Posterior cingulate gyrus (tissue), 11 donors: ENCODE data around the gene PDLIM5.
"Not testable (repeated sequence)": the region's sequence is repeated elsewhere in the genome, so short reads cannot be mapped to it uniquely, and the experiment has no call there.

Source experiments
- DNase-seq, 10 donors: peaks; one replicate each; pipeline versions ENCODE4 v3.0.0 to v3.0.0-alpha.2; 2020 to 2021; ENCODE audit warnings: mixed read lengths in 3 of 10
- intact Hi-C: fragments of 100-400 bp; cut with DNase I; formaldehyde crosslinking; loops from one replicate; pipeline ENCODE4 v1.15.1; 2023

PDLIM5 gene

GRCh38 chr4:94634271-94634670 lies 182.5 kb downstream of the PDLIM5 start:
- no peak for DNase-seq
- intact Hi-C loops, result no loop called here

- intact Hi-C loops, result no loop called here
- no peak for DNase-seq
Observed at GRCh38 chr4:94635177-94635576, 183.4 kb downstream of the PDLIM5 start.

- intact Hi-C loops, result no loop called here
- DNase-seq, result no peak
Observed at GRCh38 chr4:94636004-94636403, 184.3 kb downstream of the PDLIM5 start.

- intact Hi-C loops, result no loop called here
- DNase-seq, result no peak
Observed at GRCh38 chr4:94639298-94639697, 187.6 kb downstream of the PDLIM5 start.

- DNase-seq, result no peak
- intact Hi-C loops, result no loop called here
Observed at GRCh38 chr4:94640151-94640550, 188.4 kb downstream of the PDLIM5 start.

- intact Hi-C loops, result no loop called here
- no peak for DNase-seq
Observed at GRCh38 chr4:94641702-94642560, 190.2 kb downstream of the PDLIM5 start.

GRCh38 chr4:94642561-94642866 lies 190.8 kb downstream of the PDLIM5 start:
- DNase-seq, result no peak
- intact Hi-C loops, result no loop called here

- DNase-seq, result no peak
- intact Hi-C loops, result no loop called here
Observed at GRCh38 chr4:94648699-94649098, 197.0 kb downstream of the PDLIM5 start.

GRCh38 chr4:94649381-94650133 lies 197.8 kb downstream of the PDLIM5 start:
- intact Hi-C loops, result no loop called here
- no peak for DNase-seq

- intact Hi-C loops, result no loop called here
- DNase-seq, result no peak
Observed at GRCh38 chr4:94650134-94650495, 198.4 kb downstream of the PDLIM5 start.

GRCh38 chr4:94650690-94651089 lies 198.9 kb downstream of the PDLIM5 start:
- intact Hi-C loops, result no loop called here
- DNase-seq, result no peak

GRCh38 chr4:94653095-94653649 lies 201.4 kb downstream of the PDLIM5 start:
- intact Hi-C loops, result no loop called here

GRCh38 chr4:94653984-94654609 lies 202.4 kb downstream of the PDLIM5 start:
- intact Hi-C loops, result no loop called here
- no peak for DNase-seq

More at GRCh38 chr4:94653095-94653649, 201.4 kb downstream of the PDLIM5 start:
- no peak for DNase-seq

GRCh38 chr4:94654714-94655113 lies 203.0 kb downstream of the PDLIM5 start:
- intact Hi-C loops, result no loop called here
- no peak for DNase-seq

GRCh38 chr4:94660614-94661013 lies 208.9 kb downstream of the PDLIM5 start:
- intact Hi-C loops, result no loop called here
- DNase-seq, result no peak

- DNase-seq, intact Hi-C loops: not testable (repeated sequence)
Observed at GRCh38 chr4:94665021-94665420, 213.3 kb downstream of the PDLIM5 start.

GRCh38 chr4:94665500-94666404 lies 214.0 kb downstream of the PDLIM5 start:
- no peak for DNase-seq
- intact Hi-C loops, result no loop called here

- intact Hi-C loops, result no loop called here
- no peak for DNase-seq
Observed at GRCh38 chr4:94668724-94669123, 217.0 kb downstream of the PDLIM5 start.

- no peak for DNase-seq
- intact Hi-C loops, result no loop called here
Observed at GRCh38 chr4:94669672-94670664, 218.2 kb downstream of the PDLIM5 start.
